ENCODE results near the gene FLT3.

The FLT3 gene

GRCh38 chr13:28116736-28117135 lies 16.4 kb upstream of the FLT3 start:
- ChIA-PET POLR2A (no interaction called here), CTCF (no interaction called here)
- no peak overlapping the region for H3K27ac ChIP-seq (ENCODE audit: extremely low read depth, low read depth, low read length)
- no peaks in the 10 kb centered on the region for H3K36me3 ChIP-seq (ENCODE audit: control insufficient read depth in 2 of 2, insufficient read depth in 1 of 2, low read length in 2 of 2)
- no peak for TF ChIP-seq ZNF426 (tag by site-specific recombination; IDR thresholded peaks at IDR 0.05)
- no peak for TF ChIP-seq YY1 (tag by site-specific recombination; IDR thresholded peaks at IDR 0.05)
- TF ChIP-seq ZNF416 (tag by site-specific recombination; IDR thresholded peaks at IDR 0.05) = no peak
- TF ChIP-seq SCRT1 (tag by site-specific recombination; IDR thresholded peaks at IDR 0.05; ENCODE audit: borderline replicate concordance) = no peak
- TF ChIP-seq ZFHX2 (tag by site-specific recombination; conservative IDR thresholded peaks at IDR 0.05) = no peak
- TF ChIP-seq ZNF248 (tag by site-specific recombination; IDR thresholded peaks at IDR 0.05) = no peak
- no peak for TF ChIP-seq INSM2 (tag by site-specific recombination; IDR thresholded peaks at IDR 0.05)
- no peak for TF ChIP-seq ZNF639 (tag by site-specific recombination; IDR thresholded peaks at IDR 0.05)
- TF ChIP-seq ZNF521 (tag by site-specific recombination; IDR thresholded peaks at IDR 0.05) = no peak
- no peak for TF ChIP-seq SCRT2 (tag by site-specific recombination; IDR thresholded peaks at IDR 0.05)
- TF ChIP-seq ZNF184 (tag by site-specific recombination; IDR thresholded peaks at IDR 0.05) = no peak
- TF ChIP-seq ZIC2 (tag by site-specific recombination; IDR thresholded peaks at IDR 0.05) = no peak
- no peak for TF ChIP-seq PATZ1 (tag by site-specific recombination; IDR thresholded peaks at IDR 0.05)
- no peak for TF ChIP-seq ZNF530 (tag by site-specific recombination; IDR thresholded peaks at IDR 0.05; ENCODE audit: low read depth)
- TF ChIP-seq ZBTB26 (tag by site-specific recombination; optimal IDR thresholded peaks at IDR 0.05) = no peak
- TF ChIP-seq ZNF133 (tag by site-specific recombination; IDR thresholded peaks at IDR 0.05) = no peak
- TF ChIP-seq ZBTB21 (tag by site-specific recombination; IDR thresholded peaks at IDR 0.05) = no peak
- TF ChIP-seq PRDM4 (tag by site-specific recombination; IDR thresholded peaks at IDR 0.05) = no peak
- no peaks in the 10 kb centered on the region for H3K4me1 ChIP-seq (ENCODE audit: control insufficient read depth, insufficient read depth, low read length)
- H3K4me3 ChIP-seq (ENCODE audit: low read depth, low read length) = no peak overlapping the region
- no peaks in the 10 kb centered on the region for H3K9me3 ChIP-seq (ENCODE audit: control insufficient read depth, insufficient read depth, low read depth, low read length)

GRCh38 chr13:28110414-28110813 lies 10.0 kb upstream of the FLT3 start:
- ChIA-PET POLR2A (no interaction called here), CTCF (no interaction called here)
- H3K9me3 ChIP-seq (ENCODE audit: control insufficient read depth, insufficient read depth, low read depth, low read length) = no peaks in the 10 kb centered on the region
- TF ChIP-seq ZNF404 (tag by site-specific recombination; IDR thresholded peaks at IDR 0.05) (no peak), ZNF155 (tag by site-specific recombination; IDR thresholded peaks at IDR 0.05) (no peak), ZNF621 (tag by site-specific recombination; IDR thresholded peaks at IDR 0.05) (no peak), REST (tag by site-specific recombination; IDR thresholded peaks at IDR 0.05) (no peak), KLF10 (tag by site-specific recombination; IDR thresholded peaks at IDR 0.05) (no peak), ZNF362 (tag by site-specific recombination; IDR thresholded peaks at IDR 0.05) (no peak)

More at GRCh38 chr13:28110414-28110813, 10.0 kb upstream of the FLT3 start:
- H3K4me3 ChIP-seq (ENCODE audit: low read depth, low read length) = no peak overlapping the region
- H3K36me3 ChIP-seq (ENCODE audit: control insufficient read depth in 2 of 2, insufficient read depth in 1 of 2, low read length in 2 of 2) = no peaks in the 10 kb centered on the region
- H3K4me1 ChIP-seq (ENCODE audit: control insufficient read depth, insufficient read depth, low read length) = no peaks in the 10 kb centered on the region
- no peak overlapping the region for H3K27ac ChIP-seq (ENCODE audit: extremely low read depth, low read depth, low read length)
